Testis (tissue), 2 donors: Measurements from ENCODE around the gene UTS2B.

ENCODE experiments used
- CTCF ChIP-seq, 3 experiments: fragments of 450-650 bp in 2 of 3; fragments of 200-600 bp in 1 of 3; sonication (generic) in 1 of 3; IDR thresholded peaks; one replicate each; pipeline ENCODE4 v1.5.1; 2016 to 2019; ENCODE audit warnings: antibody characterized with exemption in 3 of 3, mild to moderate bottlenecking in 2 of 3, moderate library complexity in 1 of 3
- POLR2A ChIP-seq: fragments of 450-650 bp; IDR thresholded peaks from one replicate; pipeline ENCODE4 v1.6.1; 2017; ENCODE audit warnings: antibody characterized with exemption, mild to moderate bottlenecking, moderate library complexity

GRCh38 chr3:191301017-191301416 lies 29.3 kb downstream of the UTS2B start:
- TF ChIP-seq CTCF (IDR thresholded peaks at IDR 0.05), result no peak
- no peak for TF ChIP-seq POLR2A
